T-helper 17 cell (primary cell): ENCODE data around the gene SPG11. TPM values are rescaled to one million over a fixed set of nuclear protein-coding genes. Genes with fewer than 3 reads are reported as not detected.
"Not testable (repeated sequence)": the region's sequence is repeated elsewhere in the genome, so short reads cannot be mapped to it uniquely, and the experiment has no call there.

Experiments used
- ATAC-seq: fragments of 150-1000 bp; cut with Tn5 transposase; 2 replicates; pipeline ENCODE4 v1.10.0; 2021; ENCODE audit warnings: mild to moderate bottlenecking, moderate library complexity
- DNase-seq, 3 donors: peaks; one replicate each; pipeline versions ENCODE4 v3.0.0 to v3.0.0-alpha.2; 2020 to 2021
- H3K9me3 ChIP-seq: one replicate; pipeline ENCODE4 v1.7.0; 2013; ENCODE audit warnings: low read length, mild to moderate bottlenecking; ENCODE audit not compliant: control insufficient read depth, poor library complexity, severe bottlenecking
- H3K27ac Mint-ChIP-seq: one replicate; pipeline ENCODE4 v1.8.0; 2022; ENCODE audit warnings: mild to moderate bottlenecking, moderate library complexity, mixed read lengths
- H3K27me3 Mint-ChIP-seq: one replicate; pipeline ENCODE4 v1.8.0; 2022; ENCODE audit warnings: mixed read lengths
- H3K36me3 Mint-ChIP-seq: one replicate; pipeline ENCODE4 v1.8.0; 2022; ENCODE audit warnings: low read depth, mixed read lengths
- H3K4me1 Mint-ChIP-seq: one replicate; pipeline ENCODE4 v1.8.0; 2022; ENCODE audit warnings: mild to moderate bottlenecking, mixed read lengths
- H3K4me3 Mint-ChIP-seq: one replicate; pipeline ENCODE4 v1.8.0; 2022; ENCODE audit warnings: mild to moderate bottlenecking, moderate library complexity, mixed read lengths
- total RNA-seq, 4 donors: library from RNA in 2 of 4; stranded (reverse) in 2 of 4; gene quantifications; one replicate each; pipeline ENCODE4 v1.2.3 and lab custom pipeline; 2022 to 2026

SPG11 gene
- total RNA-seq, 2 donors from 2014 or later, result 71.0 to 76.4 TPM

DNA sequence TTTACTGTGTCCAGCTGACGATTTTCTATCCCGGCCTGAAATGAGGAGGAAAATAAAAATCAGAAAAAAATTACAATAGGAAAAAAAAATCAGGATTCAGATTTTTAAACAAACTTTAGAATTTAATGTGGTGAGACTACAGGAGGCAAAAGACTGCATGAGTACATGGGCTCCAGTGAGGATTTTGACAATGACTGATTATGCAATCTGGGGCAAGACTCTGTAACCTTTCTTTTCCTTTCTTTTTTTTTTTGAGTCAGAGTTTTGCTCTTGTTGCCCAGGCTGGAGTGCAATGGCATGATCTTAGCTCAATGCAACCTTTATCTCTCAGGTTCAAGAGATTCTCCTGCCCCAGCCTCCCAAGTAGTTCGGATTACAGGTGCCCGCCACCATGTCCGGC lies 29.9 kb downstream of the SPG11 start:
- peaks cover 5% of the 10 kb centered on the region for H3K4me1 Mint-ChIP-seq
- peaks cover 3% of the 10 kb centered on the region for H3K36me3 Mint-ChIP-seq
- no peak overlapping the region for H3K4me3 Mint-ChIP-seq
- H3K27ac Mint-ChIP-seq, result peak overlapping the region; percentile 51
- no peak for DNase-seq
- no peaks in the 10 kb centered on the region for H3K9me3 ChIP-seq
- no peak for ATAC-seq
- no peaks in the 10 kb centered on the region for H3K27me3 Mint-ChIP-seq

DNA sequence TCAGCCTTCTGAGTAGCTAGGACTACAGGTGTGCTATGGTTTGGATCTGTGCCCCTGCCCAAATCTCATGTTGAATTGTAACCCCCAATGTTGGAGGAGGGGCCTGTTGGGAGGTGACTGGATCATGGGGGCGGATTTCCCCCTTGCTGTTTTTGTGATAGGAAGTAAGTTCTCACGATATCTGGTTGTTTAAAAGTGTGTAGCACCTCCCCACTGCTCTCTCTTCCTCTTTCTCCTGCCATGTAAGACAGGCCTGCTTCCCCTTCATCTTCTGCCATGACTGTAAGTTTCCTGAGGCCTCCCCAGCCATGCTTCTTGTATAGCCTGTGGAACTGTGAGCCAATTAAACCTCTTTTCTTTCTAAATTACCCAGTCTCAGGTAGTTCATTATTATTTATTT lies 38.2 kb downstream of the SPG11 start:
- H3K27me3 Mint-ChIP-seq, H3K27ac Mint-ChIP-seq, DNase-seq, H3K9me3 ChIP-seq, H3K36me3 Mint-ChIP-seq, ATAC-seq, H3K4me3 Mint-ChIP-seq: not testable (repeated sequence)
- peaks cover 10% of the 10 kb centered on the region for H3K4me1 Mint-ChIP-seq

DNA sequence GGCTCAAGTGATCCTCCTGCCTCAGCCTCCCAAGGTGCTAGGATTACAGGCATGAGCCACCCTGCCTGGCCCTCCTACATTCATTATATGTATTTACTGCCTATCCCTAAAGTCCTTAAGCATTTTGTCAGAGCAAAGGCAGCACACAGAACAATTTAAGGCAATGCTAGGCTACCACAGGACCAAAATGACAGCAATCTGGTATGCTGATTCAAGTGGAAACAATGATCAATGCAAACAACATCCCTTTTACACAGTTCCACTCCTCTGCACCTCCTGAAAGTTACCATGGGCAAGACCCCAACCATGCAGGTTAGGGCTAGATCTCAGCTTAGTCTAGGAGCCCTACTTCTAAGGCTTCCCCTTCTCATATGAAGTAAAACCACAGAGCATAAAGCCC lies 40.3 kb downstream of the SPG11 start:
- Mint-ChIP-seq H3K4me1 (peaks cover 10% of the 10 kb centered on the region), H3K4me3 (no peak overlapping the region), H3K27me3 (no peaks in the 10 kb centered on the region), H3K27ac (peak overlapping the region; percentile 54), H3K36me3 (peaks cover 4% of the 10 kb centered on the region)
- no peak for ATAC-seq
- no peaks in the 10 kb centered on the region for H3K9me3 ChIP-seq
- DNase-seq, result no peak

DNA sequence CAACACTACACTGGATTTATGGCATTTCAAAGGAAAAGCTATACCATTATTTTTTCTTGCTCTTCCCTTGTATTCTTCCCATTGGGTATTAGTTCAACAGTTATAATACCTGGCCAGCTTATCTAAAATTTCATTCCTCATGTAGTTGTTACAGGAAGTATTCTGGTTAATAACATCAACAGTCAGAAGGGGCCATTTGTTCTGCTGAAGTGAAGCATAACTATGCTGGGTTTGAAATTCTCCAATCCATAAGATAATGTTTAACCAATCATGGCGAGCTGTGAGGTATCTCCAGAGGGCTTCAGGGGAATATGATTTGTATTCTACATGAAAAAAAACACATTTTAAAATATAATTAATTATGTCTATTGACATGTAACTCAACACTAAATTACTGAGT lies 43.4 kb downstream of the SPG11 start:
- H3K27me3 Mint-ChIP-seq, result no peaks in the 10 kb centered on the region
- no peaks in the 10 kb centered on the region for H3K36me3 Mint-ChIP-seq
- no peak overlapping the region for H3K4me3 Mint-ChIP-seq
- no peak for DNase-seq
- no peaks in the 10 kb centered on the region for H3K9me3 ChIP-seq
- no peak overlapping the region for H3K27ac Mint-ChIP-seq
- no peaks in the 10 kb centered on the region for H3K4me1 Mint-ChIP-seq
- no peak for ATAC-seq

DNA sequence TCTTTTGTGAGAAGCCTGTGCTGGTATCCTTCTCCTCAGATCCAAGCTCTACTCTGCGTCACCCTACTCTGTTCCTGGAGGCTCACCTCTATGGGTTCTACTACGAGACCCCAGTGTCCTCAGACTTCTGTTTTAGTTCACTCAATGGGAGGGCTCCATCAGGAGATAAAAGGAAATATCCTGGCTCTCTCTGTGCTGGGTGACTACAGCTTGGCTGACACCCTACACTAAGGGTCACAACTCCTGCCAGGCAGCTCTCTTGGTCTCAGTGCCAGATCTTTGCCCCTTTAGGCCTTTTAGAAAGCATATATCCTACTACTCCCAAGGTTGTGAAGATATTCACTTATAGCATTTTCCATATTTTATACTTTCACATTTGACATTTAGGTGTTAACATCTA lies 46.5 kb downstream of the SPG11 start:
- ATAC-seq (no peak), DNase-seq (no peak)
- no peaks in the 10 kb centered on the region for H3K27me3 Mint-ChIP-seq
- no peak overlapping the region for H3K27ac Mint-ChIP-seq
- no peaks in the 10 kb centered on the region for H3K36me3 Mint-ChIP-seq
- no peak overlapping the region for H3K4me3 Mint-ChIP-seq
- no peaks in the 10 kb centered on the region for H3K9me3 ChIP-seq
- peaks cover 2% of the 10 kb centered on the region for H3K4me1 Mint-ChIP-seq

DNA sequence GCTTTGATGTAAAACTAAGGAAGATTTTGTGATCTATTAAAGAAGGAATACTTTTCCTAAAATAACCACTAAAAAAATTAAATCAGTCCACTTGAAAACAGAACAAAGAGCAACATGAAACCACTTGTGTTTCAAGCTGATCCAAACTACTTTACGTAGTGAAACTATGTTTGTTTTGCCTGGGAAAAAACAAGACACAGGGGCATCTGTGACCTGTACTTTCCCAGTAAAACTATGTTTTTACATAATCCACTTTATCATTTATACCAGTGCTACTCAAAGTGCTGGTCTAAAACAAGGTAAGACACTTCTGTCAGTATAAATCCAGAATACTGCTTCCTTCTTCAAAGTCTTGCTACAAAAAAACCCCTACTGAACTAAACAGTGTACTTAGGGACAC lies 56.7 kb downstream of the SPG11 start:
- H3K4me3 Mint-ChIP-seq, result no peak overlapping the region
- no peak for ATAC-seq
- H3K4me1 Mint-ChIP-seq, result peaks cover 5% of the 10 kb centered on the region
- H3K27me3 Mint-ChIP-seq, result no peaks in the 10 kb centered on the region
- no peaks in the 10 kb centered on the region for H3K9me3 ChIP-seq
- no peak for DNase-seq
- peaks cover 12% of the 10 kb centered on the region for H3K36me3 Mint-ChIP-seq
- no peak overlapping the region for H3K27ac Mint-ChIP-seq

DNA sequence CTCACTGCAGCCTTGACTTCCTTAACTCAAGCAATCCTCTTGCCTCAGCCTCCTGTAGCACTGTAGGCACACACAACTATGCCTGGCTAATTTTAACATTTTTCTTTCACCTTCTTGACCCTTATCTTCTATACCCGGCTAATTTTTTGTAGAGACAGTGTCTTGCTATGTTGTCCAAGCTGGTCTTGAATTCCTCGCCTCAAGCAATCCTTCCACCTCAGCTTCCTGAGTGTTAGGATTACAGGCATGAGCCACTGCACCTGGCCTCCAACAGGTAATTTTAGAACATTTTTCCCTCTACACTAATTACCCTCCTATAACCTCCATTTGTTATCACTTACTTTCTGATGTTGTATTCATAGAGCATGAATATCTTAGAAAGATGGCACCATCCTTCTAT lies 60.3 kb downstream of the SPG11 start:
- no peaks in the 10 kb centered on the region for H3K27me3 Mint-ChIP-seq
- H3K27ac Mint-ChIP-seq, result peak overlapping the region; percentile 62
- H3K4me1 Mint-ChIP-seq, result peaks cover 13% of the 10 kb centered on the region
- ATAC-seq (no peak), DNase-seq (no peak)
- H3K36me3 Mint-ChIP-seq, result peaks cover 10% of the 10 kb centered on the region
- H3K9me3 ChIP-seq, result no peaks in the 10 kb centered on the region
- no peak overlapping the region for H3K4me3 Mint-ChIP-seq

DNA sequence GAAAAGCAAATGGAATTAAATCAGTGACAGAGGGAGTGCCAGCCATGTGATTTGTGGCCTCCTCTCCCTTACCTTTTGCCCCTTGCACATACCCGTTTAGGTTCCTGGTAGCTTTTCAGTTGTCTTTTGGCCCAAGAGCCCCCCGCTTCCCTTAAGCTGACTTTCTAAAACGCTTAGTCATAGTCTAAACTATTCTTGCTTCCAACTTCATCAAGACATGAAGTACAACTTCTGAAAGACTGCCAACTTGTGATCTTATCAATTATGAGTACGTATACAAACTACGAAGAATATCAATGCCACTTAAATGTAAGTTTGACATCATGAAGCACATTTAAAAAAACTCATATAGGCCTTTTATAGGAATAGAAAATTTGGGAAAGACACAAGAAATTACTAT lies 64.6 kb downstream of the SPG11 start:
- Mint-ChIP-seq H3K27ac (peak overlapping the region; percentile 89), H3K27me3 (no peaks in the 10 kb centered on the region), H3K4me1 (peaks cover 22% of the 10 kb centered on the region), H3K36me3 (peaks cover 4% of the 10 kb centered on the region), H3K4me3 (no peak overlapping the region)
- DNase-seq (no peak), ATAC-seq (no peak)
- no peaks in the 10 kb centered on the region for H3K9me3 ChIP-seq

DNA sequence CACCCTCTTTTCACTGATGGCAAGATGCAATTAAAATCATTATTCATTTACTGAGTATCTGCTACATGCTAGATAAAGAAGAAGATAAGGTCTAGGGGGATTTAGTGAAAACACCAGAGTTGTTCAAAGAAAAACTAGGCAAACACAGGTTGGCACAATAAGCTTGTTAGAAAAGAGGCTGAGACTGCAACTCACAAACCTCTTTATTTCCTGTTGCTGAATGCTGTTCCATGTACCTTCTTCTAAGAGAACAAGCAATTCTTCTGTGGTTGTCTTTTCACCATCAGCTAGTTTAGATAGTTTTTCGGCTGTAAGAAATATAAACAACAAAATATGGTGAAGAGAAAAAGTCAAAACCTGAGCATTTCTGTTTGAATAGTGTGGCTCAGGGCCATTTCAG lies 65.4 kb downstream of the SPG11 start:
- Mint-ChIP-seq H3K4me1 (peaks cover 22% of the 10 kb centered on the region), H3K4me3 (no peak overlapping the region), H3K36me3 (peaks cover 1% of the 10 kb centered on the region), H3K27ac (peak overlapping the region; percentile 89), H3K27me3 (no peaks in the 10 kb centered on the region)
- ATAC-seq, result peak; percentile 28
- no peak for DNase-seq
- H3K9me3 ChIP-seq, result no peaks in the 10 kb centered on the region

DNA sequence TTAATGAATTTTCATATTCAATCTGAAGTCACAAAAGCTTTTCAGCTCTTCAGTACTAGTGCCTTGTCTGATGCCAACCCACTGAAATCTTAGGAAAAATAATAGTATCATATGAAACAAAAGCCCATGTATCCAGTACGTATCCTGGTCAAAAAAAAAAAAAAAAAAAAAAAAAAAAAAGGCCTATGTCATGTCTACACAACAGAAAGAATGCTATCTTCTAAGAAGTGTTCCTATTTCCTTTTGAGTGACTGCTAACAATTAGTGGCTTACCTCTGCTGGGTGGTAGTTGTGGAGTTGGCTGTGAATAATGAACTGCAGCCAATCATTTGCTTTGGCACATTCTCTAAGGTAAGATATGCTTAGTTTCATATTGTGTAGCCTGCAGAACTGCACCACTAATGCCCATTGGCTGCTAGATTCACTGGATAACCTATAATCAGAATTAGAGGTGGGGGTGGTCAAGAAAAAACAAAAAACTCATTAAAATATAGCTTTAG lies 66.9 kb downstream of the SPG11 start:
- no peak overlapping the region for H3K4me3 Mint-ChIP-seq
- no peak for ATAC-seq

DNA sequence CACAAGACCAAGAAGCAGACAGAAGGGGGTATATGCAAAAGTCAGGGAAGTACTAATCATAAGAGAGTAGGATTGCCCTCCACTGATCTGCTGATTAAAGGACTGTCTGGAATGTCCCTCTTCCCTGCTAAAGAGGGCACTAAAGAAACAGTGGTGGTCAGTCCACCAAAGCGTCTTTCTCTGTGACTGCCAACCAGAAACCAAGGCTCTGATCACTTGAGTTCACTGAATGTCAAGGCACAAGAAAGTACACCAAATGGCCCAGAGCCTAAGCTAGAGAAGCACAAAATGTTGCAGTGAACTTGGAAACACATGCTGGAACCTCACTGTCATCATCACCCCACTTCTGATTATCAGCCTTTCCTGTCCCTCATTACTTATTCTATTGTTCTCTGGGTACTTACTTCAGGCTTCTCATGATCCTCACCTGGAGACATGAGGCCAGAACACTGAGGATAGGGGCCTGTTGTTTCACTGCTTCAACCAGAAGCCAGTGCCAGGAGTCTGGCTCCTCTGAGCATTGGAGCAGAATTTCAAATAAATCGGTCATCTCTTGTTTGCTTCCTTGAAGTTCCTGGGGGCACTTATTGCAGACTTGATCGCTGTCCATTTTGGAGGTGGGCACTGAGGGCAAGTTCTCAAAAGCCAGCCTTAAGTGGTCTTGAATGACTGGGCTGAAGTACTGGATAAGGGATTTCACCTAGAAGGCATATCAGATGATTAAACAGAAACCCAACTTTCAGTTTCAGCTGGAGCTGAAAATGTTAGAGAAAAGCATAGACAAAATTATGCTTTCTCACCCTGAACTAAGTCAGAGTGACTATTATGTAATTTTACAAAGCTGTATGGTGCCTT lies 67.6 kb downstream of the SPG11 start:
- Mint-ChIP-seq H3K4me3 (no peak overlapping the region), H3K27me3 (no peaks in the 10 kb centered on the region), H3K4me1 (peaks cover 22% of the 10 kb centered on the region), H3K27ac (peak overlapping the region; percentile 89), H3K36me3 (peaks cover 1% of the 10 kb centered on the region)
- H3K9me3 ChIP-seq, result no peaks in the 10 kb centered on the region
- DNase-seq (no peak), ATAC-seq (no peak)

More for the DNA sequence above, 66.9 kb downstream of the SPG11 start:
- Mint-ChIP-seq H3K27ac (peak overlapping the region; percentile 89), H3K36me3 (no peaks in the 10 kb centered on the region), H3K27me3 (no peaks in the 10 kb centered on the region), H3K4me1 (peaks cover 22% of the 10 kb centered on the region)
- H3K9me3 ChIP-seq, result no peaks in the 10 kb centered on the region
- DNase-seq, result no peak

DNA sequence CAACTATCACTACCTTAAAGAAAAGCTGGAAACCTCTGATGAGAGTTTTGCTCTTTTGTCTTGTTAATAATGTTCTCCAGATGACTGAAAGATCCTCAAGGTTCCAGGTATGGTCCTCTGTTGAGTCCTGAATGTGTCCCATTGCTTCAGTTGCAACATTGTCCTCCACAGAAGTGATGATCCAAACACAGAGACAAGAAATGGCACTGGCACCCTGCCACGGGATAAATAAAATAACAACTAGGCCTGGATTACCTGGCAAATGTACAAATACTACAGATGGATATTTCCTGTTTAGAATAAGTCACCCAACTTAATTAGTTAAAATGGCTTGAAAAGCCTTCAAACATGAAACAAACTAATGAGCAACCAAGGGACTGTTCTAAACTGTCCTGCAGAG lies 68.2 kb downstream of the SPG11 start:
- DNase-seq (no peak), ATAC-seq (no peak)
- Mint-ChIP-seq H3K4me1 (peaks cover 22% of the 10 kb centered on the region), H3K27ac (peak overlapping the region; percentile 89), H3K4me3 (no peak overlapping the region), H3K36me3 (peaks cover 6% of the 10 kb centered on the region), H3K27me3 (no peaks in the 10 kb centered on the region)
- no peaks in the 10 kb centered on the region for H3K9me3 ChIP-seq

DNA sequence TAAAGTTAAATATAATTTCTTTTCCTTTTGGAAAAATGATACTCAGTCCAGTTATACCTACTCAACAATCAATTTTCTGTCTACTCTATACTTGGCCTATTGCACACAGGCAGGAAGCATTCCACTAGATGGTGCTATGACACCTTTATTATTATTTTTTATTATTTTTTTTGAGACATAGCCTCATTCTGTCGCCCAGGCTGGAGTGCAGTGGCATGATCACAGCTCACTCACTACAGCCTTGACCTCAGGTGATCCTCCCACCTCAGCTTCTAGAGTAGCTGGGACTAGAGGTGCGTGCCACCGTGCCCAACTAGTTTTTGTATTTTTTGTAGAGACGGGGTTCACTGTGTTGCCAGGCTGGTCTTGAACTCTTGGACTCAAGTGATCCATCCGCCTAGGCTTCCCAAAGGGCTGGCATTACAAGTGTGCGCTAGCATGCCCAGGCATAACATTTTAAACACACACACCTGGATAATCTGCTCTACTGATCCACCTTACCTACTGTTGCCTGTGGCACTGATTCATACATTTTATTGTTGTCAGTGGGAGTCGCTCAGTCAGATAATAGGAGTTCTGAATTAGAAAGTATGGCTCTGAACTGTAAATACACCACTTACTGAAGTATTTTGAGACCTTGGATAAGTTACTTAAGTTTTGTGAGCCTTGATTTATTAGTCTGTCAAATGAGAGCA lies 70.3 kb downstream of the SPG11 start:
- Mint-ChIP-seq H3K4me3 (no peak overlapping the region), H3K36me3 (peaks cover 6% of the 10 kb centered on the region), H3K4me1 (peaks cover 14% of the 10 kb centered on the region), H3K27me3 (no peaks in the 10 kb centered on the region), H3K27ac (no peak overlapping the region)
- DNase-seq (no peak), ATAC-seq (peak; percentile 82)
- H3K9me3 ChIP-seq, result no peaks in the 10 kb centered on the region
